SK-N-SH treated with all-trans-retinoic acid at 6 μM for 48 hours (cell line): ENCODE data around the gene MAP7.
A peak's percentile ranks its signal among the peaks of the same experiment; 100 is the strongest.

Experiments used
- ATAC-seq: fragments of 200-7000 bp; cut with Tn5 transposase; 3 replicates; pipeline ENCODE4 v1.9.1; 2020; ENCODE audit warnings: mild to moderate bottlenecking, moderate library complexity
- ARNTL ChIP-seq: fragments of 450-650 bp; formaldehyde crosslinking; IDR thresholded peaks from 2 replicates; pipeline ENCODE4 v1.5.0; 2020; ENCODE audit warnings: low read depth, mild to moderate bottlenecking, moderate library complexity, borderline replicate concordance
- CSDC2 ChIP-seq: fragments of 250-450 bp; sonication (Bioruptor Pico); IDR thresholded peaks from 2 replicates; pipeline ENCODE4 v1.5.0; 2020; ENCODE audit warnings: mild to moderate bottlenecking, moderate library complexity
- GLIS3 ChIP-seq: fragments of 250-450 bp; sonication (Bioruptor Pico); IDR thresholded peaks from 2 replicates; pipeline ENCODE4 v1.5.0; 2020; ENCODE audit warnings: mild to moderate bottlenecking, moderate library complexity
- ISL1 ChIP-seq: fragments of 250-450 bp; sonication (Bioruptor Pico); IDR thresholded peaks from 2 replicates; pipeline ENCODE4 v2.1.2; 2022; ENCODE audit warnings: mild to moderate bottlenecking, moderate library complexity
- PPARA ChIP-seq: fragments of 250-450 bp; sonication (Bioruptor Pico); IDR thresholded peaks from 2 replicates; pipeline ENCODE4 v1.5.0; 2020; ENCODE audit warnings: mild to moderate bottlenecking, borderline replicate concordance
- RARB ChIP-seq: fragments of 250-450 bp; sonication (Bioruptor Pico); IDR thresholded peaks from 2 replicates; pipeline ENCODE4 v1.8.0; 2021; ENCODE audit warnings: mild to moderate bottlenecking, moderate library complexity
- SNAI2 ChIP-seq: fragments of 250-450 bp; sonication (Bioruptor Pico); IDR thresholded peaks from 2 replicates; pipeline ENCODE4 v1.5.0; 2020; ENCODE audit warnings: mild to moderate bottlenecking, moderate library complexity
- TCF4 ChIP-seq: fragments of 250-450 bp; sonication (Bioruptor Pico); IDR thresholded peaks from 2 replicates; pipeline ENCODE4 v1.8.0; 2021; ENCODE audit warnings: mild to moderate bottlenecking, moderate library complexity, borderline replicate concordance
- TOX ChIP-seq: fragments of 250-450 bp; sonication (Bioruptor Pico); IDR thresholded peaks from 2 replicates; pipeline ENCODE4 v1.8.0; 2021; ENCODE audit warnings: mild to moderate bottlenecking, moderate library complexity, borderline replicate concordance
- ZC3H10 ChIP-seq: fragments of 250-450 bp; sonication (Bioruptor Pico); IDR thresholded peaks from 2 replicates; pipeline ENCODE4 v1.5.1; 2021; ENCODE audit warnings: mild to moderate bottlenecking, moderate library complexity
- ZFP3 ChIP-seq: fragments of 250-450 bp; sonication (Bioruptor Pico); IDR thresholded peaks from 2 replicates; pipeline ENCODE4 v1.5.0; 2020; ENCODE audit warnings: mild to moderate bottlenecking, moderate library complexity
- ZNF565 ChIP-seq: fragments of 450-650 bp; formaldehyde crosslinking; conservative IDR thresholded peaks from 2 replicates; pipeline ENCODE4 v1.5.0; 2020; ENCODE audit warnings: low read depth, mild to moderate bottlenecking, moderate library complexity
- TF ChIP-seq, protein P1 (sequence below): fragments of 250-450 bp; sonication (Bioruptor Pico); IDR thresholded peaks from 2 replicates; pipeline ENCODE4 v1.8.0; 2021; ENCODE audit warnings: low read depth, mild to moderate bottlenecking, moderate library complexity, borderline replicate concordance
- TF ChIP-seq, protein P2 (sequence below): fragments of 250-450 bp; sonication (Bioruptor Pico); IDR thresholded peaks from 2 replicates; pipeline ENCODE4 v1.8.0; 2020; ENCODE audit warnings: mild to moderate bottlenecking, moderate library complexity, borderline replicate concordance
- TF ChIP-seq, protein P3 (sequence below): fragments of 250-450 bp; sonication (Bioruptor Pico); IDR thresholded peaks from 2 replicates; pipeline ENCODE4 v1.5.1; 2020; ENCODE audit warnings: low read depth, mild to moderate bottlenecking, moderate library complexity
- TF ChIP-seq, protein P4 (sequence below): fragments of 250-450 bp; sonication (Bioruptor Pico); IDR thresholded peaks from 2 replicates; pipeline ENCODE4 v1.5.0; 2020; ENCODE audit warnings: mild to moderate bottlenecking, moderate library complexity

The MAP7 gene

DNA sequence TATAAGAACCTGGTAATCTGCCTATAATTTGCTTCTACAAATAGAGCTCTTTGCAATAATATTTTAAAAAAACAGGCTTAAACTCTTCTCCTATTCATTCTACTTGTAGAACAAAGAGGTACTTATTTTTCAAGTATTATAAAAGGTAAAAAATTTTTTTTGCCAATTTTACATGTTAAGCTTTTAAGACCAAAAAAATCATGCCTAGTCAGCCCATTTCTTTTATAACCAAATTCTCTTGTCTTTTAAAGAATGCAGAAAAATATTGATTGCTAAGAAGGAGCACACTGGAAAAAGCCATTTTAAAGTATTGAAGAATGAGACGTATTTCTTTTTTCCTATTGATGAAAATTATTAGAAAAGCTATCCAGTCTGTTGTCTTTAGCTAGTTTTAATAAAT, 206.5 kb downstream of the MAP7 start:
- no peak for TF ChIP-seq PPARA (CRISPR knock-in tag)
- TF ChIP-seq, protein P1, sequence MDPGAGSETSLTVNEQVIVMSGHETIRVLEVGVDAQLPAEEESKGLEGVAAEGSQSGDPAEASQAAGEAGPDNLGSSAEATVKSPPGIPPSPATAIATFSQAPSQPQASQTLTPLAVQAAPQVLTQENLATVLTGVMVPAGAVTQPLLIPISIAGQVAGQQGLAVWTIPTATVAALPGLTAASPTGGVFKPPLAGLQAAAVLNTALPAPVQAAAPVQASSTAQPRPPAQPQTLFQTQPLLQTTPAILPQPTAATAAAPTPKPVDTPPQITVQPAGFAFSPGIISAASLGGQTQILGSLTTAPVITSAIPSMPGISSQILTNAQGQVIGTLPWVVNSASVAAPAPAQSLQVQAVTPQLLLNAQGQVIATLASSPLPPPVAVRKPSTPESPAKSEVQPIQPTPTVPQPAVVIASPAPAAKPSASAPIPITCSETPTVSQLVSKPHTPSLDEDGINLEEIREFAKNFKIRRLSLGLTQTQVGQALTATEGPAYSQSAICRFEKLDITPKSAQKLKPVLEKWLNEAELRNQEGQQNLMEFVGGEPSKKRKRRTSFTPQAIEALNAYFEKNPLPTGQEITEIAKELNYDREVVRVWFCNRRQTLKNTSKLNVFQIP (CRISPR knock-in tag) = no peak
- no peak for TF ChIP-seq SNAI2 (CRISPR knock-in tag)
- TF ChIP-seq ZFP3 (CRISPR knock-in tag) = no peak
- TF ChIP-seq, protein P2, sequence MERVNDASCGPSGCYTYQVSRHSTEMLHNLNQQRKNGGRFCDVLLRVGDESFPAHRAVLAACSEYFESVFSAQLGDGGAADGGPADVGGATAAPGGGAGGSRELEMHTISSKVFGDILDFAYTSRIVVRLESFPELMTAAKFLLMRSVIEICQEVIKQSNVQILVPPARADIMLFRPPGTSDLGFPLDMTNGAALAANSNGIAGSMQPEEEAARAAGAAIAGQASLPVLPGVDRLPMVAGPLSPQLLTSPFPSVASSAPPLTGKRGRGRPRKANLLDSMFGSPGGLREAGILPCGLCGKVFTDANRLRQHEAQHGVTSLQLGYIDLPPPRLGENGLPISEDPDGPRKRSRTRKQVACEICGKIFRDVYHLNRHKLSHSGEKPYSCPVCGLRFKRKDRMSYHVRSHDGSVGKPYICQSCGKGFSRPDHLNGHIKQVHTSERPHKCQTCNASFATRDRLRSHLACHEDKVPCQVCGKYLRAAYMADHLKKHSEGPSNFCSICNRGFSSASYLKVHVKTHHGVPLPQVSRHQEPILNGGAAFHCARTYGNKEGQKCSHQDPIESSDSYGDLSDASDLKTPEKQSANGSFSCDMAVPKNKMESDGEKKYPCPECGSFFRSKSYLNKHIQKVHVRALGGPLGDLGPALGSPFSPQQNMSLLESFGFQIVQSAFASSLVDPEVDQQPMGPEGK (CRISPR knock-in tag) = no peak
- TF ChIP-seq ZNF565 (CRISPR knock-in tag) = no peak
- TF ChIP-seq GLIS3 (CRISPR knock-in tag) = no peak
- TF ChIP-seq ARNTL (CRISPR knock-in tag) = no peak
- ATAC-seq = no peak

DNA sequence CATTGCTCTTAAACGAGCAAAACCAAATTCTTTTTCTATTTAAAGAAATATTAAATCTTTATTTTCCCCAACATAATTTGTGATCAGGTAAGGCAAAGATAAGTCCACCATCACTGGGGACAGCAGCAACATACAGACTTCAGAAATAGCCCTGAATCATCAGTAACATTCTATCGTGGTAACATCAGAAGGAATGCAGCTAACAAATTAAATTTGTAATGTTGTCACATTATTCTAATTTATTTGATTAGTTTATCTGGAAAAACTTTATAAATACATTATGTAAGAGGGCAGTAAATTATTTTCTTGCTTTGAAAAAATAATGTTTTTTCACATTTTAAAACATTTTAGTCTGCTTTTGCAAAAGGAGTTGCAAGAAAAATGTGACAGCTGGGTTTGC, 206.9 kb downstream of the MAP7 start:
- TF ChIP-seq ZFP3 (CRISPR knock-in tag) (no peak), ISL1 (CRISPR knock-in tag) (peak; percentile 85)
- TF ChIP-seq, protein P3, sequence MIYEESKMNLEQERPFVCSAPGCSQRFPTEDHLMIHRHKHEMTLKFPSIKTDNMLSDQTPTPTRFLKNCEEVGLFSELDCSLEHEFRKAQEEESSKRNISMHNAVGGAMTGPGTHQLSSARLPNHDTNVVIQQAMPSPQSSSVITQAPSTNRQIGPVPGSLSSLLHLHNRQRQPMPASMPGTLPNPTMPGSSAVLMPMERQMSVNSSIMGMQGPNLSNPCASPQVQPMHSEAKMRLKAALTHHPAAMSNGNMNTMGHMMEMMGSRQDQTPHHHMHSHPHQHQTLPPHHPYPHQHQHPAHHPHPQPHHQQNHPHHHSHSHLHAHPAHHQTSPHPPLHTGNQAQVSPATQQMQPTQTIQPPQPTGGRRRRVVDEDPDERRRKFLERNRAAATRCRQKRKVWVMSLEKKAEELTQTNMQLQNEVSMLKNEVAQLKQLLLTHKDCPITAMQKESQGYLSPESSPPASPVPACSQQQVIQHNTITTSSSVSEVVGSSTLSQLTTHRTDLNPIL (CRISPR knock-in tag) = peak; percentile 71; the same call in 1 of the 2 replicates
- TF ChIP-seq, protein P2 (CRISPR knock-in tag) = 0 out of 2 replicates have a peak, but pooled peaks have one; percentile 52
- peak; percentile 55; the same call in 2 of the 3 replicates for ATAC-seq

DNA sequence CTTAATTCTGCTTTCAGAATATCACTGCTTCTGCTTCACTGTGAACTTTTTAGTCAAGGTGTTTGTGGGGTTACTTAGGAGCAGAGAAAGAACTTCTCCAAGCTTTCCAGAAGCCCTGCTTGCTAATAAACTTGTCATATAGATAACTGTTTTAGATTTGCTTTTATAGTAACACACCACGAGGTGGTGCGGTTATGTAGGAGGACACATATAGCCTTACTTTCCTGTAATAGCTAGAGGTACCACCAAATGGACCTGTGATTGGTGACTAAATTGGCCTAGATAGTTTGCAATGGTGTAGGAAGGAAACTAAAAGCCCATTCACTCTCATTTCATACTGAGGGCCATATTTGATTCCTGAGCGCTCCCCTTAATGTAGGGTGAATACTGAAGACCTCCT, 208.3 kb downstream of the MAP7 start:
- ATAC-seq = no peak
- TF ChIP-seq TOX (CRISPR knock-in tag) = no peak
- TF ChIP-seq, all 23 proteins: peak for 0

DNA sequence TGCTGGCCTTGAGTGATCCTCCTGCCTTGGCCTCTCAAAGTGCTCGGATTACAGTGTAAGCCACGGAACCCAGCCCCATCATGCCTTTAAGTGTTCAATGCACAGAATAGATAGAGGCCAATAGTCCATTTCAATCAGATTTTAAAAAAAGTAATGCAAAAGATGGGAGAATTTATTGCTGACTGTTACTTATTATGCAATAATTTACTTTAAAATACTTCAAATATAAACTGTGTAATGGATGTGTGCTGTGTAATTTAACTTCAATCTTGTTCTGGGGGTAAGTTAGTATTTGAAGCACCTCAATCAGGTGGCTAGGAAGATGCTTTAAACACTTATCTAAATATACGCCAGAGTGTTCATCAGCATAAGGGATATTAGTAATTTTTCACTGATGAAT, 208.9 kb downstream of the MAP7 start:
- no peak for ATAC-seq
- TF ChIP-seq, protein P2 (CRISPR knock-in tag) = no peak
- TF ChIP-seq CSDC2 (no peak), GLIS3 (CRISPR knock-in tag) (no peak), ZC3H10 (CRISPR knock-in tag) (no peak), ZFP3 (CRISPR knock-in tag) (no peak), ARNTL (CRISPR knock-in tag) (no peak), TCF4 (CRISPR knock-in tag) (no peak), RARB (CRISPR knock-in tag) (no peak), TOX (CRISPR knock-in tag) (no peak), ISL1 (CRISPR knock-in tag) (no peak)
- TF ChIP-seq, protein P4, sequence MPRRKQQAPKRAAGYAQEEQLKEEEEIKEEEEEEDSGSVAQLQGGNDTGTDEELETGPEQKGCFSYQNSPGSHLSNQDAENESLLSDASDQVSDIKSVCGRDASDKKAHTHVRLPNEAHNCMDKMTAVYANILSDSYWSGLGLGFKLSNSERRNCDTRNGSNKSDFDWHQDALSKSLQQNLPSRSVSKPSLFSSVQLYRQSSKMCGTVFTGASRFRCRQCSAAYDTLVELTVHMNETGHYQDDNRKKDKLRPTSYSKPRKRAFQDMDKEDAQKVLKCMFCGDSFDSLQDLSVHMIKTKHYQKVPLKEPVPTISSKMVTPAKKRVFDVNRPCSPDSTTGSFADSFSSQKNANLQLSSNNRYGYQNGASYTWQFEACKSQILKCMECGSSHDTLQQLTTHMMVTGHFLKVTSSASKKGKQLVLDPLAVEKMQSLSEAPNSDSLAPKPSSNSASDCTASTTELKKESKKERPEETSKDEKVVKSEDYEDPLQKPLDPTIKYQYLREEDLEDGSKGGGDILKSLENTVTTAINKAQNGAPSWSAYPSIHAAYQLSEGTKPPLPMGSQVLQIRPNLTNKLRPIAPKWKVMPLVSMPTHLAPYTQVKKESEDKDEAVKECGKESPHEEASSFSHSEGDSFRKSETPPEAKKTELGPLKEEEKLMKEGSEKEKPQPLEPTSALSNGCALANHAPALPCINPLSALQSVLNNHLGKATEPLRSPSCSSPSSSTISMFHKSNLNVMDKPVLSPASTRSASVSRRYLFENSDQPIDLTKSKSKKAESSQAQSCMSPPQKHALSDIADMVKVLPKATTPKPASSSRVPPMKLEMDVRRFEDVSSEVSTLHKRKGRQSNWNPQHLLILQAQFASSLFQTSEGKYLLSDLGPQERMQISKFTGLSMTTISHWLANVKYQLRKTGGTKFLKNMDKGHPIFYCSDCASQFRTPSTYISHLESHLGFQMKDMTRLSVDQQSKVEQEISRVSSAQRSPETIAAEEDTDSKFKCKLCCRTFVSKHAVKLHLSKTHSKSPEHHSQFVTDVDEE (CRISPR knock-in tag) = no peak
- TF ChIP-seq, all 23 proteins: peak for 0
